Measurements from ENCODE around the gene SSC4D. TPM values are rescaled to one million over a fixed set of nuclear protein-coding genes. Genes with fewer than 3 reads are reported as not detected.

Gene SSC4D
- total and polyA plus RNA-seq, 9 of the 15 experiments (the other 6 are each of a cell fraction or from before 2014, with no cell fraction given) = 0.06 to 1.1 (median 0.85) TPM; not detected in 1

DNA sequence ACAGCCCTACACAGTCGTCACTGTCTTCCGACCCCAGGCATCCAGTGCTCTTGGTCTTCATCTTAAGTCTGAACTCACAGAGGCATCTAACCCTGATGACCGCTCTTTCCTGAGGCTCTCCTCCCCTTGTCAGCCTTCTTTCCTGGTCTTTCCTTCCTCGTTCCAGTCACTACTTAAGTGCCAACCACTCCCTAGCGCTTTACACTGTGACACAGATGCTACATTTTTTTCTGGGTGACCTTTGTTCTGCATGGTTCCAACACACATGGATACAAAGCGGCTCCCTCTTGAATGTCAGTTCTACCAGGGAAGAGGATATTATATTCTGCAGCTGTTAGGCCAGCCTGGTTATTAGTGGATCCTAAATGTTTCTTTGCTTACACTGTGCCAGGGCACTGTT lies 63.4 kb downstream of the SSC4D start:
- WGBS (ENCODE audit: insufficient coverage, low coverage, missing lambda C conversion rate) = 96% methylated on average over 6 of the region's 6 CpGs
- Histone ChIP-seq H3K36me3 (ENCODE audit: control insufficient read depth, insufficient read depth, low read length) (peaks cover 96% of the 10 kb centered on the region), H2AFZ (ENCODE audit: low read depth, low read length) (no peak overlapping the region), H3K9me3 (replicated peaks; ENCODE audit: control insufficient read depth, insufficient read depth, low read depth, low read length) (no peaks in the 10 kb centered on the region), H3K4me3 (no peak overlapping the region), H3K27ac (ENCODE audit: extremely low read depth, low read depth, low read length) (no peak overlapping the region; the same call in 2 of the 3 replicates), H3K4me1 (replicated peaks in 1 of 2; ENCODE audit: control insufficient read depth in 2 of 2, insufficient read depth in 2 of 2, low read length in 2 of 2) (peaks cover 2 to 17% of the 10 kb centered on the region in 2 experiments; a peak in 4 of 5 replicates), H3K79me2 (ENCODE audit: control insufficient read depth, insufficient read depth, low read length) (peaks cover 99% of the 10 kb centered on the region), H3K9me1 (ENCODE audit: control insufficient read depth, insufficient read depth, low read length) (no peaks in the 10 kb centered on the region), H3K27me3 (ENCODE audit: control insufficient read depth in 2 of 2, insufficient read depth in 2 of 2, low read length in 2 of 2) (no peaks in the 10 kb centered on the region), H3K4me2 (ENCODE audit: insufficient read depth, low read length) (no peak overlapping the region), H3K9ac (ENCODE audit: insufficient read depth in 1 of 2, low read depth in 2 of 2, low read length in 2 of 2) (no peak overlapping the region), H4K20me1 (replicated peaks; ENCODE audit: control insufficient read depth, insufficient read depth, low read length) (peaks cover 36% of the 10 kb centered on the region)
- CTCF ChIA-PET (ENCODE audit: low intra/inter-chr PET ratio) = no interaction called here
- in situ Hi-C loops (cut with MboI) (no loop called here), intact Hi-C loops (cut with micrococcal nuclease) (no loop called here)
- POLR2A ChIA-PET = interaction anchor here (1.0 kb wide), 1 partner anchor 80 kb away, joined by 3 read pairs; no protein-coding TSS in a partner anchor
- DNase-seq (ENCODE audit: extremely low read depth in 1 of 4, low spot score in 3 of 4) (no peak), ATAC-seq (no peak), FAIRE-seq (no peak)
- TSS peak; percentile 6 for BruUV-seq (replicated peaks)
- no peak for TF ChIP-seq SFPQ (IDR thresholded peaks at IDR 0.05; ENCODE audit: low read depth, low read length)
- TF ChIP-seq, protein P1, sequence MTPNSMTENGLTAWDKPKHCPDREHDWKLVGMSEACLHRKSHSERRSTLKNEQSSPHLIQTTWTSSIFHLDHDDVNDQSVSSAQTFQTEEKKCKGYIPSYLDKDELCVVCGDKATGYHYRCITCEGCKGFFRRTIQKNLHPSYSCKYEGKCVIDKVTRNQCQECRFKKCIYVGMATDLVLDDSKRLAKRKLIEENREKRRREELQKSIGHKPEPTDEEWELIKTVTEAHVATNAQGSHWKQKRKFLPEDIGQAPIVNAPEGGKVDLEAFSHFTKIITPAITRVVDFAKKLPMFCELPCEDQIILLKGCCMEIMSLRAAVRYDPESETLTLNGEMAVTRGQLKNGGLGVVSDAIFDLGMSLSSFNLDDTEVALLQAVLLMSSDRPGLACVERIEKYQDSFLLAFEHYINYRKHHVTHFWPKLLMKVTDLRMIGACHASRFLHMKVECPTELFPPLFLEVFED (CRISPR knock-in tag; conservative IDR thresholded peaks at IDR 0.05) = 0 out of 2 replicates have a peak, but pooled peaks have one; percentile 24
- TF ChIP-seq POLR2AphosphoS5 (IDR thresholded peaks at IDR 0.05; ENCODE audit: control insufficient read depth, insufficient read depth, low read depth, low read length) = peak; percentile 42
- TF ChIP-seq POLR2A (conservative IDR thresholded peaks at IDR 0.05) = peak; percentile 30; the same call in 1 of the 2 replicates
- TF ChIP-seq ZNF41 (CRISPR knock-in tag; conservative IDR thresholded peaks at IDR 0.05) = no peak
- TF ChIP-seq PML (IDR thresholded peaks at IDR 0.05; ENCODE audit: low read length) = 0 out of 2 replicates have a peak, but pooled peaks have one; percentile 10

All from K562 (cell line).